GM18526 (cell line): ENCODE measurements around the gene IER3.

Experiments used
- POLR2A ChIP-seq: IDR thresholded peaks from 3 replicates; pipeline ENCODE4 v1.6.1; 2011; ENCODE audit not compliant: insufficient read length; ENCODE audit errors: extremely low read depth

The IER3 gene

GRCh38 chr6:30696432-30696831 lies 47.9 kb downstream of the IER3 start:
- no peak for TF ChIP-seq POLR2A
